HG03045 (cell line): ENCODE measurements around the gene BTBD2.

Experiments
- ATAC-seq: cut with Tn5 transposase; IDR thresholded peaks from one replicate; pipeline ENCODE4 v1.9.1; 2021; ENCODE audit warnings: mild to moderate bottlenecking, moderate library complexity; ENCODE audit not compliant: unreplicated experiment

Gene BTBD2

DNA sequence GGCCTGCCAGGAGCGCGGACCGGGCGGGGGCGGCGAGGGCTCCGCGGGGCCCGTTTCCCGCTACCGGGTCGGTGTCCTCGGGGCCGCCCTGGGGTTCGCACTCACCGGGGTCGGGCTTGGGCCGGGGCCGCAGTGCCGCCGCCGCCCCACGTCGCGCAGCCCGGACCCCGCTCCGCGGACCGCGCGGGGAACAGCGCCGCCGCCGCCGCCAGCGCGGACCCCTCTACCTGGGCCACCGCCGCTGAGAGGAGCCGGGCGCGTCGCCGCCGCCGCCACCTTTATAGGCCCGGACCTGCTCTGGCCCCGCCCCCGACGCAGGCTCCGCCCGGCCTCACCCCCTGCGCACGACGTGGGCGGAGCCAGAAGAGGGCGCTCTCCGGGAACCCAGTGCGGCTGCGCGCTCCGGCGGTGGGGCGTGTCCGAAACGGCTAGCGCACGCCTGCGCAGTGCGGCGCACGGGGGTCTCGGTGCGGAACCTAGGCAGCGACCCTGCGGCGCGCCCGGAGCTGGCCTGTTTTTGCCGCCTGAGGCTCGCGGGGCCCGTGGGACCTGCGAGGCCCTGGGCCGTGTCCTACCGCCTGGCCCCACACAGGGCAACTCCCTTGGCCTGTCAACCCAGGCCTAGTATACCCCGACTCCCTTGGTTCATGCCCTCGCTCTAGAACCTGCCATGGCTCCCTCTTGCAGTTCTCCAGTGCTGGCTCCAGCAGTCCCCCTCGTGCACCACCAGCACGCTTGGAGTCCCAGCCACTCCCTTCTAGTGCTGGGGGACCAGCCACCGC, 35.7 kb upstream of the BTBD2 start, which contains the start of gene MKNK2:
Gene MKNK2, minus strand, starts transcription at position 254 of the 782 bp plus-strand sequence. CDS start 393 bp downstream, outside the sequence.
- peak; percentile 49 for ATAC-seq

DNA sequence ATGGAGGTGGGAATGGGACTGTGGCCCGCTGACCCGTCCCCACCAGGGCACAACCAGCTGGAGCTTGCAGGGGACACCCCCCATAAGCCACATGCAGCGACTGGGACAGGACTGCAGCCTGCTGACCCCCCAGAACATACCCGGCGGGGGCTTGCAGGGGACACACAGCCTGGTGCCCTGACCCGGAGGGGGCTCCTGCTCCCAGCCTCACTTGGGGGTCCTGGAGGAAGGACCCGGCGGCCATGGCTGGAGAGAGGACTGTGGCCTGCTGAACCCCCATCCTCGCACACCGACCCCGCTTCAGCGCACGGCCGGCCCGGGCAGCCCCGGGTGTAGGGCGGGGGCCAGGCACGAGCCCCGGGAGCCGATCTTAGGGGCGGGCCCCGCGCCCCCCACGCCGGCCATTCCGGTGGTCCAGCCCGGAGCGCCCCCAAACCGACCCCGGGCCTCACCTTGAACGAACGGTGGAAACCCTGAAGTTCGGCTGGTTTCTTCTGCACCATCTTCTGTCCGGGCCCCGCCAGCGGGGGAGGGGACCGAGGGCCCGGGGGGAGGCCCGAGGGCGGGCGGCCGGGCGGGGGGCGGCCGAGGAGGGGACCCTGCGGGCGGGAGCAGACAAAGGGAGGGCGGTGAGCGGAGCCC, 35.0 kb upstream of the BTBD2 start:
- ATAC-seq, result peak; percentile 10

DNA sequence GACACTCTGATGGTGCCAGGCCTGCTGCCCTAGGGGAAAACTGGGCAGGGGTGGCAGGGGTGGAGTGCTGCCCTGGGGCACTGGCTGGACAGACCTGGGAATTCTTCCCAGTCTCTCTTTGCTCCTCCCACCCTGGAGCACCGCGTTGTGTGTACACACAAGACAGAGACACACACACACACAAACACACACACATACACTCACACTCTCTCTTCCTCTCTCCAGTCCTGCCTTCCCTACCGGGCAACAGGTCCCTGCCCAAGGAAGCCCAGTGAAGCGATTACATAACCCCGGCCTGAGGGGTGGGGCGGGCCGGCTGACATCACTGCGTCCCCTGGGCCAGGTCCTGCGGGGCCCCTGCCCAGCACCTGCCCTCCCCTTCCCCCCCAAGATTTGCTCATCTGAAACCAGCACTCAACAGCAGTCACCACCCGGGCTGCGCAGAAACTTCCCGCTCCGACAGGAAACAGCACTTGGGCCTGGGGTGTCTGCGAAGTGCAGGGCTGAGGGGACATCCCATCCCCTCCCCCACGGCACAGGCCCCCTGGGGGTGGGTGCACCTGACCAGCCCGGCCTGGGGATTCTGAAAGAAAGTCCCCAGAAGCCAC, 34.3 kb upstream of the BTBD2 start:
- ATAC-seq, result peak; percentile 7

DNA sequence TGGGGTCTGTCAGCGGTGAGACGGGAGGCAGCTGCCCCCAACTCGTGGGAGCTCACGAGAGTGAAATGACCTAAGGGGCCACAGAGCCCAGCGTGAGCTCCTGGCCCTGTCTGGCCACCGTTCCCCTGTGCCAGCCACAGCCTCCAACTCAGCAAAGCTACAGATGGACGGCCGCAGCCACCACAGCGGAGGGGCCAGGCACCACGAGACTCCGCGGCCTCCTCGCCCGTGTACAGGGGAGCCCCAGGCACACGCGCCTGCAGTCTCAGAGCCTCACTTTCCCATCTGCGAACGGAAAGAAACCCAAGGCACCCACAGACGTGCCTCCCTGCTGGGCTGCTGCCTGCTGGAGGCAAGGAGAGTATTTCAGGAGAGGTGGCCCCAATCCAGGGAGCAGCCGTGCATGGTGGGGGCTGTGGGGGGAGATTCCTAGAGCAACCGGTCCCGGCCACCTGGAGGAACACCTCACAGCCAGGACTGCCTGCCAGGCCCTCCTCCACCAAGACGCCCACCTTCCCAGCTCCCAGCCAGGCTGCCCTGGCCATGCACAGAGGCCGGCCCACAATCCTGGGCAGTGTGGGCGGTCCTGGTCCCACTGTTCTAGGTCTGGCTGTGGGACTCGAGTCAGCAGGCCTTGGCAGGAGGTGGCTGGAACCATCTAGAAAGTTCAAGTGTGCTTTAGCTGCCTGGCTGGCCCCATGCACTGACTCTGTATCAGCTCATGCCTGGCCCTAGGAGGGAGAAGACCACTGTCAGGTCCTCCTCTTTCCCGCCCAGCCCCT, 33.6 kb upstream of the BTBD2 start:
- ATAC-seq, result no peak

DNA sequence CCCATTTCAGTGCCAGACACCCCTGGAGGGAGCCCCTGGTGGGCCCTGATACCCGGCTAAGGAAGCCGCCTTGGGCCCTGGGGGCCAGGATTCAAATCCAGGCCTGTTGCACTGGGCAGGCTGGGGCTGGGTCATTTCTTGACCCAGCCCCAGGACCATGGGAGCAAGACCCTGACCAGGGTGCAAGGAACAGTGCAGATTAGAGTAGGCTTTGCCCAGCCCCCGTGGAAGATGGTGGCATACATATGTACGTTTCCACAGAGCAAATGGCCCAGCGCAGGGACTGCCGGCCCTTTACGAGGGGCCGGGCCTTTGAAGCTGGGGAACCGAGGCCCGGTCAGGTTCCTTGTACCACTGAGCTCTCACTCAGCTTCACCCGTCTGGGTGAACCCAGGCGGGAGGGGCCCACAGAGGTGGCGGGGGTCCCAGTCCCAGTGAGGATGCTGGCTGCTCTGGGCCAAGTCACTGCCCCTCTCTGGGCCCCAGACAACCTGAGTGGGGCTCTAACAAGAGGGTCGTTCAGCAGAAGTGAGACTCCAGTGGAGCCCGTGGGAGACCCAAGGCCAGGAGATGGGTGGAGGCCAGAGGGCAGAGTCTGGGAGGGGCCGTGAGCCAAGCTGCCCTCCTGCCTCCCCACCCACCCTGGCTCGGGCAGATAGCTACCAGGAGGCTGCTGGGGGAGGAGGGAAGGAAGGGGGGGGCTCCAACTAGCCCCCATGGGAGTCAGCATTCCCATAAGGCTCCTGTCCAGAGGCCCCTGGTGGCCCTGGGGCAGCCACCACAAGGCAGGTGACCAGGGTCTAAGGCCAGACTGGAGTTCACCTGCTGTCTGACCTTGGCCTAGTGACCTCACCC, 32.8 kb upstream of the BTBD2 start:
- ATAC-seq, result no peak

DNA sequence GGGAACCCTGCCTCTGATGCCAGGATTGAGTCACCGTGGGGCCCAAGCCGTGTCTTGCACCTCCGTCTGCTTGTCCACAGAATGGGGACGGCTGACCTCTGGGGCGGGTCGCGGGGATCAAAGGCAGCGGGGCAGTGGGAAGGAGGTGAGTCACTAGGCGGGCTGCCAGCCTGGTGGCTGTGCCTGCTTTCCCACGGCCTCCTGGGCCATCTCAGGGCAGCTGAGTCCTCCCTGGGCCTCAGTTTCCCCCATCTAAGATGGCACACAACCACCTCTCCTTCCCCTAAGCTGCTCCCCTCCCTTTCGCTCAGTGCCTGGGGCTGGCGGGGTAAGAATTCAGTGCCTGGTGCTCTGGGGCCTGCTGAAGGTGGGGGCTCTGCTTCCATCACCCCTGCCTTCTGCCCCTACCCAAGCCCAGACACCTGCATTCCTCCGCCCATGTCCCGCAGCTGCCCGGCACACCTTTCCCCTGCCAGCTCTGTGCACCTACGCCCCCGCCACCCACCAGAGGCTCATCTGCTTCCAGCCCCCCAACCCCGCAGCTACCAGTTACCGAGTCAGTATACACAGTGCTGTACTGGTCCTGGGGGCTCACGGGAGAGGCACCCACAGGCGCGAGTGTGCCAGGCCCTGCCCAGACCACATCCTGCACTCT, 32.1 kb upstream of the BTBD2 start:
- no peak for ATAC-seq

DNA sequence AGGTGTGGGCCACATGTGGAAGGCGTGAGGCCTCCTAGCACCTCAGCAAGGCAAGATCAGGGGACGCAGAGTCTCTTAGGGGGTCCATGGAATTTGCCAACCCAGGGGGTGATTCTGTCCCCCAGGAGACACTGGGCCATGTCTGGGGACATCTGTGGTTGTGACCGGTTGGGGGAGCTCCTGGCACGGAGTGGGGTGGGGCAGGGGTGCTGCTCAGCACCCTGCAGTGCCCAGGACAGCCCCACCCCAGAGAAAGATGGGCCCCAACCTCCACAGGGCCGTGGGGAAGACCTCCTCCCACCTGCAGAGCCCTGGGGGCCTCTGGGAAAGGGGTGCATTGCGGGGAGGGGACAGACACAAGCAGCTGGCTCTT, 31.5 kb upstream of the BTBD2 start:
- ATAC-seq, result no peak

DNA sequence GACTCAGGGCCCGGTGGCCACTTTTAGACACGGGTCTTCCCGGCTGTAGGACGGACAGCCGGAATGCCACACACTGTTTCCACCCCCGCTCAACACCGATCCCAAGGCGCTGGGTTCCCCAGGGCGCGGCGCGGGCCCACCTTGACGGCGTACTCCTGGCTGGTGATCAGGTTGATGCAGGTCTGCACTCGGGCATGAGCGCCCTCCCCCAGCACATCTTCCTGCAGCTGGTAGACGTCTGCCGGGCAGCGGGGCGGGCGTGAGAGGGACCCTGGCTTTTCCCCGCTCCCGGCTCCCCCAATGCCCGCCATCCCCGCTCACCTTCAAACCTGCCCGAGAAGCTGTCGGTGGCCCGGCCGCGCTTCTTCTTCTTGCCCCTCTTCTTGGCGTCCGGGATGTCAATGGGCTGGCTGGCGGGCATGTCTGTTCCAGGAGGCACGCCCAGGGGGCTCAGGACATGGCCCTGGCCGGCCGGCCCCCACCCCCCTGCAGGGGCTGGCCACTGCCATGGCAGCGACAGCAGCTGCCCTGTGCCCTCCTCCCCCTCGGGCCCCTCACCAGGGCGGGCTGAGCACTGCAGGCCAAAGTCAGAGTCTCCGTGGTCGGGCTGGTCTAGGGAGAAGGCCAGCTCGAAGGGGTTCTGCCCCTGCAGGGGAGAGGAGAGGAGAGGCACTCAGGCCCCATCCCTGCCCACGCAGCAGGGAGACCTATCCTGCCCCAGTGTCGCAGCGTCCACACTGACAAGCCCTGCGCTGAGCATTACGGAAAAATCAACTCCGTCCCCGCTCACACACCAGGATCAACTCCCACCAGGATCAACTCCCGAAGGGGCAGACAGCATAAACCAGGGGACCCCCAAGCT, 30.8 kb upstream of the BTBD2 start:
- ATAC-seq, result no peak

DNA sequence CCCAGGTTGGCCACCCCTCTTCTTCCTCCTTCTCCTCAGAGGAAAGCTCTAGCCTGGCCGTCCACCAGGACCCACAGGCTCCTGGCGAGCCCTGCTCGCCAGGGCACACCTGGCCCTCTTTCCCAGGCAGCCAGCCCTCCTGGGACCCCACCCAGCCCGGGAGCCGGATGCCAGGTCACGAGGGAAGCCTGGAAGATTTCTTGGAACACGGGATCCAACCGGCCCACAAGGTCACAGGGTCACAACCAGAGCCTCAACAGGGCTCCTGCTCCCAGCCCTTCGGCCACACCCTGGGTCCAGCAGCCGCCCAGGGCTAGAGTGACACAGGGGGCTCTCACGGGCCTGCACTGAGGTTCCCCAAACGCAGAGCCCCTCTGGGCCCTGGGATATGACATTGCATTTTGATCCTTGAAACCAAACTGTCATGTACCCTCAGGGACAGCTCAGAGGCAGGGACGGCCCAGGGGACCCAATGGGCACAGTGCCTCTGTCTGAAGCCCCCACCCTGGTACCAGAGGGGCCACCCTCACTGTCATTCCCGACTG, 30.1 kb upstream of the BTBD2 start:
- no peak for ATAC-seq

DNA sequence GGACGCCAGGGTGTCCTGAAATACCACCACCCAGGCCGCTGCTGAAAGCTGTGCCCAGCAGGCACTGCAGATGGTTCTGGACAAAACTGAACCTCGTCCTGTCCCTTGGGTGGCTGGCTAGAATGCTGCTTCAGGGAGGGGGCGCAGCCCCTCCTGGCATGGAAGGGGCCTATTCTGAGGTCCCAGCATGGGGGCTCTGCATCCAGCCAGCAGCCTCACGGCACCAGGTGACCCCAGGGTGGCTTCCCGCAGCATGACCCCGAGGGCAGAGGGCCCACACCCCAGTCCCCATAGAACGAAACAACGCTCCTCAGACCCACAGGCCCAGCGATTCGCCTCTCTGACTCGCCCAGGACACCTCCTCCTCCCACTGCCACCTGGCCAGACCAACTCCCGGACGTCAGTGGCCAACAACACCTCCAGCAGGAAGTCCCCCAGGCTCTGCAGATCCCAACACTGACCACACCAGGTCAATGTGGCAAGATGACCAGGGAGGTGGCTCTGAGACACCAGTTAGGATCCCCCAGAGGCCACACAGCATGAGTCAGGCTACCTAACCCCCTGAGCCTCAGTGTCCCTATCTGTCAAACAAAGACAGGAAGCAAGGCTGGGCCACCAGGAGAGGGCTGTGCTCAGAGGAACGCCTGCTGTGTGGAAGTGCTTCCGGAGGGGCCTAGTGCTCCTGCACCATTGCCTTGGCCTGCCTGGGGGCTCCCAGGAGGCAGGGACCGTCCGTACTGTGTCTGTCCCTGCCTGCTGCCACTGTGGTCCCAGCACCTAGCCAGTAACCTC, 29.4 kb upstream of the BTBD2 start:
- no peak for ATAC-seq

DNA sequence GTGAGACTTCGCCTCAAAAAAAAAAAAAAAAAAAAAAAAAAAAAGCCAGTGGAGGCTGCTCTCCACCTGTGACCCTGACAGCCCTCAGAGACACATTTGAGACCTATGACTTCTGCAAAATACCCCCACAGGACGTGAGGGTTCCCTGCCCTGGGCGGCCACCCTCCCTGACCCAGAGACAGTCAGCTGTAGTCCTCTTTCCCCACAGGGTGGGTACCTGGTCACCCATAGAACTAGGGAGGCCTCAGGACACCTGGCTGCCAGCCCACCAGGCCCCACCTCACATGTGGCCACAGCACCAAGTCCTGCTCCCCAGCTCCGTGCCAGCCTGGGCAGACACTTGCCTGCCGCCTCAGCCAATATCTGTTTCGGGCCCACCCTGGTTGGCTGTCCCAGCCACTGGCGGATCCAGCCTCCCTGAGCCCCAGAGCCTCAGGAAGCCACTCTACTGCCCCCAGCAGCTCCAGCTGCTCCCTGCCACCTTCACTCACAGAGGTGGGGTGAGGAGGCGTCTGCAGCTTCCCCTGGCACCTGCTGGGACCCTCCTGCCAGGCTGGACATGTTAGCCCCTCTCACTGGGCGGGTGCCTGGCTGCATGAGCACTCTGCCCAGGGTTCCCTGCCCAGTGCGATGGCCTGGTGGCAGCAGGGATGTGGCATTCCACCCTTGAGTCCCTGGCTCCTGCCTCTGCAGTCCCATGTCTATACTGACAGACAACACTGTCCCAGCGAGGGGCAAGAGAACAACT, 28.6 kb upstream of the BTBD2 start:
- no peak for ATAC-seq

DNA sequence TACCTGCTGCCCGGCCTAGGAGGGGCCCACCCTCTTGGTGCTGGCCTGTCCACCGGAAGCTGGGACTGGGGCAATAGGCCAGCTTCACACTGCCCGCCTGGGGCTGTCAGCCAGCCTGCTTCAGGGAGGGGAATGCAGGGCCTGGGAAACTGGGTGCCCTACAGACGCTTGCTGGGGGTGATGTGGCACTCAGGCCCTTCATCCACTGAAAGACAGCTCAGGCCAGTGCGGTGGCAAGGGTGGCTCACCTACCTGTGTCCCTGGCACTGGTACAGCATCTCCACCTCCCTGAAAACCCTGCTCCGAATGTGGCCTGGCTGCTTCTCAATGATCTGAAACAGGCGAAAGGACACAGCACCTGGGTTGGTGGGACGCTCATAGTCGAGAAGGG, 27.7 kb upstream of the BTBD2 start:
- no peak for ATAC-seq

DNA sequence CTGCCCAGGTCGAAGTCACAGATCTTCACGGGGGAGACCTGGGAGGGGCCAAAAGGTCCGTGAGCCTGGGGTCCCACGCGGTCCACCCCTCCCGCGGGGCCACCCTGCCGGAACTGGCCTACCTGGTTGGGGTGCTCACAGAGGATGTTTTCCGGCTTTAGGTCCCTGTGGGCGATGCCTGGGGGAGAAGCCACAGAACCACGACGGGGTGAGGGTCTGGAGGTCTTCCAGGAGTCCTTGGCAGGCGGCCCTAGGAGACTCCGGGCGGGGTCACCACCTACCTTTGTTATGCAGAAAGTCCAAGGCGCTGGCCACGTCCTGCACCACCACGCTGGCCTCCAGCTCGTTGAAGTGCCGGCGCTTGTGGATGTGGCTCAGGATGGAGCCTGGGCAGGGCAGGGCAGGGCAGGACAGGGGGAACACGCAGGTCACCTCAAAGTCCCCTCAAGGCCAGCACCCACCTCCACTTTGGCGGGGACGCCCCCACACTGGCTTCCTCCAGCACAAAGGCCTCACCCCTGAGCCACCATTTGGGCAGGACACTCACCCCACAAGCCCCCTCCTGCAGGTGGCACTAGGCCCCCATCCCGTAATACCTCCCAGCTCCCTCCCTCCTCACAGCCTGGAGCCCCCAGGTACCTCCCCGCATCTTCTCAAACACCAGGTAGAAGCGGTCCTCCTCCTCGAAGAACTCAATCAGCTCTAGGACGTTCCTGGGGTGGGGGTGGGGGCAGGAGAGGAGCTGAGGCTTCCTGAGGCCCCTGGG, 27.2 kb upstream of the BTBD2 start:
- peak; percentile 3 for ATAC-seq

DNA sequence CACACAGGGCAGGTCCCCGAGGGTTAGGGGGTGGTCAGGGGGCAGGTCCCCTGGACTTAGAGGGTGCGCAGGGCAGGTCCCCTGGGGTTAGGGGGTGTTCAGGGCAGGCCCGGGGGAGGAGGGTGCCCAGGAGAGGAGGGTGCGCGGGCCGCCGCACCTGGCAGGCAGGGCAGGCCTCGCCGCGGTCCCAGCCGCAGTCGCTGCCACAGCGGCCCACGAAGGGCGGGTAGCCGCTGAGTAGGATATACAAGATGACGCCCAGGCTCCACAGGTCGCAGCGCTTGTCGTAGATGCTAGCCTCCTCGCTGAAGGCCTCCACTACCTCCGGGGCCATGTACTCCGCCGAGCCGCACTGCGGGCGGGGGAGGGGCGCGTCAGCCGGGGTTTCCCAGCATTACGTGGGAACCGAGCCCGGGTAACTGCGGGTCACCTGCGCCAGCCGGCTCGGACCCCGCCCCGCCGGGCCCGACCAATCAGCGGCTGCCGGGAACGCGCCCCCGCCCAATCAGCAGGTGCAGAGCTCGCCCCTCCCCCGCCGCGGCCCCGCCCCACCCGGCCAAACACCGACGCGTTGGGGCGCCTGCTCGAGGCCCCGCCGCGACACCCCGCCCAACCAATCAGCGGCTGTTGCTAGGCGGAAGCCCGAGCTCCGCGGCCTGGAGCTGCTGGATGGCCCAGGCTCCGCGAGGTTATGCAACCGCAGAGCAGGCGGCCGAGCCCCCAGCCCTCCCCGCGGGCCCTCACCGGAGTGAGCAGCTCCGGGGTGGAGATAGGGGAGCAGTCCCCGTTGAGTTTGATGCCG, 26.4 kb upstream of the BTBD2 start:
- ATAC-seq, result peak; percentile 63

DNA sequence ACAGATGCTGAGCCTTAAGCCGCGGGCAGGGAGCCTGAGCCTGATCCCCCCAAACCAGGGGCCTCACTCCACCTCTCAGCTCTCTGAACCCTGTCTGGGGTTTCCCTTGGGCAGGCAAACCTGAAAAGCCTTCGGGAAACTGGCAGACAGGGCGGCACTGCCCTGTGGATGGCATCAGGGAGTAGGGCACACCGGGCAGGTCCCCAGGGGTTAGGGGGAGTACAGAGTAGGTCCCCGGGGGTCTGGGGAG, 25.8 kb upstream of the BTBD2 start:
- ATAC-seq, result no peak
